ENCODE measurements around the gene CHD9NB.

DNA sequence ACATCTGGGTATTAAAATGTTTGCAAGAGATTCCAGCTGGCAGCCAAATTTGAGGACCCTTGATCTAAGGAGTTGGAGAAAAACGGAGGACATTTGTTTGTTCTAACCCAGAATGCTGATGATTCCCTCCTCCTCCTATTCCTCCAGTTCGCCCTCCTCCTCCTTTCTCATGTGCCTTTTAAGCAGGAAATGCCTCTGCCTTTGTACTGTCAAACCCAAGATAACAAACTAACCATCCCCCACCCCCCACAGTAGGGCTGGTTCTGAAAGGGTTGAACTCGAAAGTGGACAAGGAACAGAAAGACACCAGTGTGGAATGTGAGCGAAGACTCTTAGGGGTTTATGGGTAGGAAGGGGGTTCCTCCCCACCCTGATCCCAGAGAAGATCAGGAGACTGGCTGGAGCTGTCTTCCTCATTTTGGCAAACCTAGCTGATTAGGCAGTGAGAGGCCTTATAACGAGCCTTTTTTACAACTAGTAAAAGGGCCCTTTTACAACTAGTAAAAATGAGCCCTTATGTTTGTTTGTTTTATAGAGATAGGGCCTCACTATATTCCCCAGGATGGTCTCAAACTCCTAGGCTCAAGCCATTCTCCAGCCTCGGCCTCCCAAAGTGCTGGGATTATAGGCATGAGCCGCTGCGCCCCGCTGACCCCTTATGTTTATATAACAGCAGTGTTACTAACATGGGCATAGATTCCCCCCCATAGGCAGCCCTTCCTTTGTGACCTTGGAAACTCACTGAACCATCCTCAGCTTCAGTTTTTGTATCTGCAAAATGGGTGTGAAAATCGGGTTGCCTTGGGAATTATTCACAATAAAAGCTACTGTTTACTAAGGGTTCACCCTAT is 3.1 kb upstream of the CHD9NB start:
- TF ChIP-seq POLR2A (IDR thresholded peaks at IDR 0.05): no peak
- TF ChIP-seq, protein P1, sequence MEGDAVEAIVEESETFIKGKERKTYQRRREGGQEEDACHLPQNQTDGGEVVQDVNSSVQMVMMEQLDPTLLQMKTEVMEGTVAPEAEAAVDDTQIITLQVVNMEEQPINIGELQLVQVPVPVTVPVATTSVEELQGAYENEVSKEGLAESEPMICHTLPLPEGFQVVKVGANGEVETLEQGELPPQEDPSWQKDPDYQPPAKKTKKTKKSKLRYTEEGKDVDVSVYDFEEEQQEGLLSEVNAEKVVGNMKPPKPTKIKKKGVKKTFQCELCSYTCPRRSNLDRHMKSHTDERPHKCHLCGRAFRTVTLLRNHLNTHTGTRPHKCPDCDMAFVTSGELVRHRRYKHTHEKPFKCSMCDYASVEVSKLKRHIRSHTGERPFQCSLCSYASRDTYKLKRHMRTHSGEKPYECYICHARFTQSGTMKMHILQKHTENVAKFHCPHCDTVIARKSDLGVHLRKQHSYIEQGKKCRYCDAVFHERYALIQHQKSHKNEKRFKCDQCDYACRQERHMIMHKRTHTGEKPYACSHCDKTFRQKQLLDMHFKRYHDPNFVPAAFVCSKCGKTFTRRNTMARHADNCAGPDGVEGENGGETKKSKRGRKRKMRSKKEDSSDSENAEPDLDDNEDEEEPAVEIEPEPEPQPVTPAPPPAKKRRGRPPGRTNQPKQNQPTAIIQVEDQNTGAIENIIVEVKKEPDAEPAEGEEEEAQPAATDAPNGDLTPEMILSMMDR (IDR thresholded peaks at IDR 0.05): no peak

Data from breast epithelium (tissue), 3 donors.